ENCODE data around the gene ZBTB47. TPM values are rescaled to one million over a fixed set of nuclear protein-coding genes. Genes with fewer than 3 reads are reported as not detected.

The ZBTB47 gene
- total and polyA plus RNA-seq, 2 experiments from 2014 or later: 0.48 to 2.8 TPM

DNA sequence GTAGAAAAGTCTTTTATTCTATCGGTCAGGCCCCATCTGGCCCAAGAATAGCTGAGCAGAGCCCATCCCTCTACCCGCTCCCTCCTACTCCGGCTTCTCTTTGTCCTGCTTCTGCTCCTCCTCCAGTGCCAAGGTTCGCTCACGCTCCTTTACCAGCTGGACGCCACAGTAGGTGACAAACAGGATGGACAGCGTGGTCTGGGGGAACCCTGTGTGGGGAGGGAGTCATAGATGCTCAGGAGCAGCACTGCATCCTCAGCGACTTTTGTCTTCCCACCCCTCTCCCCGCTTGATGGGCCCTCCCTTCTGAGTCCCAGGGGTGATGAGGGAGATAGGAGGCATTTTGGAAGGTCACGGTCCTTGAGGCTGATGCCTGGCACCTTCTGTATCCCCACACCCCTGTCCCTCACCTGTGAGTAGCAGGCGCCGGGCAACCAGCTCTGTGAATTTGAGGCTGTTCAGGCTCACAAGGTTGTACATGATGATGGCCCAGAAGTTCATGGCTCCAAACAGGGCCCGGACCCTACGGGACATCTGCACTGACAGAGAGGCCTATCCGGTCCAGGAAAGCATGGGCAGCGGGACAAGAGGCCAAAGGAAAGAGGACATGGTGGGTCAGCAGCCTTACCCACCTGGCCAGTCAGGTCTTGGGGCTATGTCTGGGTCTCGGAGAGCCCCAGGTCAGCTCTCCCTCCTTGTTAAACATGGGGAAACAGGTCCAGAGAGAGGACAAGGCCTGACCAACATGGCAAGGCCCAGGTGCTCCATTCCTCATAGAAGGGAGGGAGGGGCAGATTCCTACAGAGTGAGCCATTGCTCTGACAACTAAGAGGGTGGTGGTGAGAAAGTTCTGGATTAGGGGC lies 39.4 kb downstream of the ZBTB47 start:
- H3F3A ChIP-seq (replicated peaks; ENCODE audit: low read depth): no peaks in the 10 kb centered on the region
- H4K20me1 ChIP-seq (replicated peaks; ENCODE audit: insufficient read depth): no peaks in the 10 kb centered on the region
- H3K79me2 ChIP-seq (replicated peaks; ENCODE audit: insufficient read depth): no peaks in the 10 kb centered on the region
- TF ChIP-seq, protein P1, sequence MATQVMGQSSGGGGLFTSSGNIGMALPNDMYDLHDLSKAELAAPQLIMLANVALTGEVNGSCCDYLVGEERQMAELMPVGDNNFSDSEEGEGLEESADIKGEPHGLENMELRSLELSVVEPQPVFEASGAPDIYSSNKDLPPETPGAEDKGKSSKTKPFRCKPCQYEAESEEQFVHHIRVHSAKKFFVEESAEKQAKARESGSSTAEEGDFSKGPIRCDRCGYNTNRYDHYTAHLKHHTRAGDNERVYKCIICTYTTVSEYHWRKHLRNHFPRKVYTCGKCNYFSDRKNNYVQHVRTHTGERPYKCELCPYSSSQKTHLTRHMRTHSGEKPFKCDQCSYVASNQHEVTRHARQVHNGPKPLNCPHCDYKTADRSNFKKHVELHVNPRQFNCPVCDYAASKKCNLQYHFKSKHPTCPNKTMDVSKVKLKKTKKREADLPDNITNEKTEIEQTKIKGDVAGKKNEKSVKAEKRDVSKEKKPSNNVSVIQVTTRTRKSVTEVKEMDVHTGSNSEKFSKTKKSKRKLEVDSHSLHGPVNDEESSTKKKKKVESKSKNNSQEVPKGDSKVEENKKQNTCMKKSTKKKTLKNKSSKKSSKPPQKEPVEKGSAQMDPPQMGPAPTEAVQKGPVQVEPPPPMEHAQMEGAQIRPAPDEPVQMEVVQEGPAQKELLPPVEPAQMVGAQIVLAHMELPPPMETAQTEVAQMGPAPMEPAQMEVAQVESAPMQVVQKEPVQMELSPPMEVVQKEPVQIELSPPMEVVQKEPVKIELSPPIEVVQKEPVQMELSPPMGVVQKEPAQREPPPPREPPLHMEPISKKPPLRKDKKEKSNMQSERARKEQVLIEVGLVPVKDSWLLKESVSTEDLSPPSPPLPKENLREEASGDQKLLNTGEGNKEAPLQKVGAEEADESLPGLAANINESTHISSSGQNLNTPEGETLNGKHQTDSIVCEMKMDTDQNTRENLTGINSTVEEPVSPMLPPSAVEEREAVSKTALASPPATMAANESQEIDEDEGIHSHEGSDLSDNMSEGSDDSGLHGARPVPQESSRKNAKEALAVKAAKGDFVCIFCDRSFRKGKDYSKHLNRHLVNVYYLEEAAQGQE (IDR thresholded peaks at IDR 0.05; ENCODE audit: unreplicated experiment): no peak
- no peak overlapping the region for H3K4me2 ChIP-seq
- no peak for ATAC-seq
- H3K27ac ChIP-seq (ENCODE audit: low read depth): no peak overlapping the region
- no peaks in the 10 kb centered on the region for H3K4me1 ChIP-seq (ENCODE audit: insufficient read depth)
- no peak overlapping the region for H3K4me3 Mint-ChIP-seq
- no peak overlapping the region for H2AFZ ChIP-seq
- H3K27me3 ChIP-seq (ENCODE audit: insufficient read depth): no peaks in the 10 kb centered on the region
- H3K4me1 Mint-ChIP-seq: peaks cover 19% of the 10 kb centered on the region
- DNase-seq (ENCODE audit: low spot score): no peak
- H3K27me3 Mint-ChIP-seq (ENCODE audit: insufficient read depth, low read depth, poor library complexity): peaks cover 12% of the 10 kb centered on the region
- no peaks in the 10 kb centered on the region for H3K9me3 Mint-ChIP-seq
- H3K4me3 ChIP-seq: no peak overlapping the region
- H3K36me3 Mint-ChIP-seq (ENCODE audit: low read depth): no peaks in the 10 kb centered on the region
- no peaks in the 10 kb centered on the region for H3K9me2 ChIP-seq (ENCODE audit: insufficient read depth)
- H3K27ac Mint-ChIP-seq: no peak overlapping the region
- no peaks in the 10 kb centered on the region for H3K36me3 ChIP-seq (ENCODE audit: insufficient read depth)

DNA sequence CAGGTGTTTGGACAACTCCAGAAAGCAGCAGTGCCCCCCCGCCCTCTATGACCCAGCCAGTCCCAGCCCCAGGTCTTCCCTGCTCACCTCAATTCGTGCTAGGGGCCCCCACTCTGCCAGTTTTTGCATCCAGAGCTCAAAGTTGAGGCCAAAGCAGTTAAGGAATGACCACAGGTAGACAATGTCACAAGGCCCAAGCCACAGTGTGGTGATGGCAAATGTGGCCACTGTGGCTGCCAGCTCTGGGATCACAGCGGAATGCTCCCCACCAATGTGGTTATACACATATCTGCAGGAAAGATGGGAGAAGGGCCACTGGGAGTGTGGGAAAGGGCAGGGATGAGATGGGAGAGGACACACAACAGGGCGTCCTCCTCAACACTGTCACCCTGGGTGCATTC lies 40.0 kb downstream of the ZBTB47 start:
- Histone ChIP-seq H3F3A (replicated peaks; ENCODE audit: low read depth) (no peaks in the 10 kb centered on the region), H3K9me2 (ENCODE audit: insufficient read depth) (no peaks in the 10 kb centered on the region), H3K27ac (ENCODE audit: low read depth) (no peak overlapping the region), H3K36me3 (ENCODE audit: insufficient read depth) (no peaks in the 10 kb centered on the region), H3K4me3 (no peak overlapping the region), H3K4me2 (no peak overlapping the region), H2AFZ (no peak overlapping the region), H3K79me2 (replicated peaks; ENCODE audit: insufficient read depth) (no peaks in the 10 kb centered on the region), H3K4me1 (ENCODE audit: insufficient read depth) (no peaks in the 10 kb centered on the region), H3K27me3 (ENCODE audit: insufficient read depth) (no peaks in the 10 kb centered on the region), H4K20me1 (replicated peaks; ENCODE audit: insufficient read depth) (no peaks in the 10 kb centered on the region)
- Mint-ChIP-seq H3K4me3 (no peak overlapping the region), H3K27me3 (ENCODE audit: insufficient read depth, low read depth, poor library complexity) (peaks cover 12% of the 10 kb centered on the region), H3K4me1 (peaks cover 16% of the 10 kb centered on the region), H3K27ac (no peak overlapping the region), H3K36me3 (ENCODE audit: low read depth) (no peaks in the 10 kb centered on the region), H3K9me3 (no peaks in the 10 kb centered on the region)
- ATAC-seq: no peak
- DNase-seq (ENCODE audit: low spot score): no peak
- no peak for TF ChIP-seq STAT1 (IDR thresholded peaks at IDR 0.05; ENCODE audit: unreplicated experiment)
- no peak for TF ChIP-seq EZH2 (IDR thresholded peaks at IDR 0.05; ENCODE audit: low read depth, unreplicated experiment)
- TF ChIP-seq EZH2phosphoT487 (IDR thresholded peaks at IDR 0.05; ENCODE audit: unreplicated experiment): no peak
- TF ChIP-seq, protein P2, sequence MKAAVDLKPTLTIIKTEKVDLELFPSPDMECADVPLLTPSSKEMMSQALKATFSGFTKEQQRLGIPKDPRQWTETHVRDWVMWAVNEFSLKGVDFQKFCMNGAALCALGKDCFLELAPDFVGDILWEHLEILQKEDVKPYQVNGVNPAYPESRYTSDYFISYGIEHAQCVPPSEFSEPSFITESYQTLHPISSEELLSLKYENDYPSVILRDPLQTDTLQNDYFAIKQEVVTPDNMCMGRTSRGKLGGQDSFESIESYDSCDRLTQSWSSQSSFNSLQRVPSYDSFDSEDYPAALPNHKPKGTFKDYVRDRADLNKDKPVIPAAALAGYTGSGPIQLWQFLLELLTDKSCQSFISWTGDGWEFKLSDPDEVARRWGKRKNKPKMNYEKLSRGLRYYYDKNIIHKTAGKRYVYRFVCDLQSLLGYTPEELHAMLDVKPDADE (IDR thresholded peaks at IDR 0.05): no peak
- TF ChIP-seq, protein P1 (IDR thresholded peaks at IDR 0.05; ENCODE audit: unreplicated experiment): no peak
- no peak for TF ChIP-seq ZNF331 (CRISPR knock-in tag; IDR thresholded peaks at IDR 0.05; ENCODE audit: low read depth)
- TF ChIP-seq CREB1 (CRISPR knock-in tag; IDR thresholded peaks at IDR 0.05; ENCODE audit: low read depth): no peak
- TF ChIP-seq JUNB (IDR thresholded peaks at IDR 0.05; ENCODE audit: unreplicated experiment): no peak
- no peak for TF ChIP-seq NANOG (IDR thresholded peaks at IDR 0.05; ENCODE audit: borderline replicate concordance)
